GM12878 (cell line): ENCODE data around the gene PSENEN. TPM values are rescaled to one million over a fixed set of nuclear protein-coding genes. Genes with fewer than 3 reads are reported as not detected.

Experiments used
- ATAC-seq: fragments of 200-7000 bp; cut with Tn5 transposase; 3 replicates; pipeline ENCODE4 v1.9.1; 2020; ENCODE audit warnings: mild to moderate bottlenecking, moderate library complexity
- BruUV-seq: library from RNA; stranded (reverse); fragments of 400-500 nt; replicated peaks from 2 replicates; lab custom pipeline; 2021; lab: Mats Ljungman, UMichigan
- CTCF ChIA-PET: fragments of 300-600 bp; sonication (Branson Sonifier 250); formaldehyde crosslinking; extraction: SDS; loops from one replicate; lab custom pipeline; 2021; ENCODE audit warnings: inconsistent platforms; lab: Yijun Ruan, JAX
- POLR2A ChIA-PET: fragments of 350-600 bp; formaldehyde crosslinking; extraction: SDS; loops from one replicate; lab custom pipeline; 2021; ENCODE audit warnings: inconsistent platforms; lab: Charles Lee
- RAD21 ChIA-PET: fragments of 300-600 bp; sonication (Branson Sonifier 250); formaldehyde crosslinking; loops from one replicate; lab custom pipeline; 2023; ENCODE audit warnings: antibody characterized with exemption; ENCODE audit not compliant: unreplicated experiment; lab: Charles Lee
- SMC1A ChIA-PET: fragments of 300-600 bp; sonication (Branson Sonifier 250); formaldehyde crosslinking; loops from one replicate; lab custom pipeline; 2023; ENCODE audit not compliant: unreplicated experiment, uncharacterized antibody; lab: Charles Lee
- DNase-seq: peaks from one replicate; pipeline ENCODE4 v3.0.0-alpha.2; 2011; ENCODE audit warnings: low read depth, low spot score
- FAIRE-seq: peaks from 3 replicates; lab custom pipeline; 2011; peaks lifted over from hg19 to GRCh38; lab: Jason Lieb, UNC
- H2AFZ ChIP-seq: 2 replicates; pipeline ENCODE4 v1.6.0; 2011; ENCODE audit warnings: low read depth, low read length, control low read depth; ENCODE audit not compliant: control insufficient read depth
- H3K27ac ChIP-seq: 2 replicates; pipeline ENCODE4 v1.5.1; 2011; ENCODE audit warnings: control low read depth; ENCODE audit not compliant: control insufficient read depth, insufficient read depth
- H3K27me3 ChIP-seq, 2 experiments: replicated peaks in 1 of 2; 2 replicates each; pipeline versions ENCODE4 v1.6.0 to v1.6.1; 2011; ENCODE audit warnings: low read length in 1 of 2; ENCODE audit not compliant: control insufficient read depth in 2 of 2, insufficient read depth in 2 of 2
- H3K36me3 ChIP-seq, 2 experiments: 2 replicates each; pipeline ENCODE4 v1.5.1; 2011; ENCODE audit warnings: low read length in 1 of 2; ENCODE audit not compliant: control insufficient read depth in 2 of 2, insufficient read depth in 2 of 2
- H3K4me1 ChIP-seq: 2 replicates; pipeline ENCODE4 v1.6.1; 2011; ENCODE audit warnings: mild to moderate bottlenecking, low read length, moderate library complexity, mixed read lengths; ENCODE audit not compliant: control insufficient read depth, insufficient read depth
- H3K4me2 ChIP-seq: 2 replicates; pipeline ENCODE4 v1.6.0; 2011; ENCODE audit warnings: control low read depth; ENCODE audit not compliant: control insufficient read depth, insufficient read depth
- H3K4me3 ChIP-seq: fragments of 200-600 bp; sonication (generic); 2 replicates; pipeline ENCODE4 v1.5.1; 2016
- H3K79me2 ChIP-seq: 2 replicates; pipeline ENCODE4 v1.6.0; 2011; ENCODE audit warnings: low read length; ENCODE audit not compliant: control insufficient read depth, insufficient read depth
- H3K9ac ChIP-seq: 2 replicates; pipeline ENCODE4 v1.8.0; 2011; ENCODE audit warnings: low read length, control low read depth, mixed read lengths; ENCODE audit not compliant: control insufficient read depth, insufficient read depth
- H3K9me3 ChIP-seq: replicated peaks from 3 replicates; pipeline ENCODE4 v1.5.1; 2011; ENCODE audit warnings: mild to moderate bottlenecking, low read length; ENCODE audit not compliant: control insufficient read depth, insufficient read depth
- H4K20me1 ChIP-seq: 2 replicates; pipeline ENCODE4 v1.6.0; 2011; ENCODE audit not compliant: control insufficient read depth, insufficient read depth
- BCLAF1 ChIP-seq: fragments of 450-650 bp; IDR thresholded peaks from 2 replicates; pipeline ENCODE4 v1.6.1; 2017; ENCODE audit warnings: antibody characterized with exemption, mild to moderate bottlenecking, moderate library complexity
- CBX3 ChIP-seq: fragments of 200-600 bp; sonication (generic); IDR thresholded peaks from 2 replicates; pipeline ENCODE4 v1.6.1; 2016; ENCODE audit warnings: low read depth, borderline replicate concordance
- CHD2 ChIP-seq: IDR thresholded peaks from 2 replicates; pipeline ENCODE4 v1.6.1; 2011; ENCODE audit warnings: low read depth, low read length, improper control_type of control experiment, borderline replicate concordance
- E2F4 ChIP-seq: IDR thresholded peaks from 2 replicates; pipeline ENCODE4 v1.6.1; 2012; ENCODE audit warnings: low read depth, low read length, improper control_type of control experiment
- FOS ChIP-seq: IDR thresholded peaks from 3 replicates; pipeline ENCODE4 v1.6.1; 2011; ENCODE audit warnings: borderline replicate concordance; ENCODE audit not compliant: insufficient read length; ENCODE audit errors: extremely low read depth
- IKZF1 ChIP-seq: fragments of 450-650 bp; conservative IDR thresholded peaks from 2 replicates; pipeline ENCODE4 v1.6.1; 2017; ENCODE audit warnings: antibody characterized with exemption, mild to moderate bottlenecking
- MXI1 ChIP-seq: fragments of 150-350 bp; IDR thresholded peaks from 2 replicates; pipeline ENCODE4 v1.6.1; 2011; ENCODE audit warnings: low read depth, mild to moderate bottlenecking, inconsistent platforms, low read length, improper control_type of control experiment
- NBN ChIP-seq: fragments of 450-650 bp; IDR thresholded peaks from 2 replicates; pipeline ENCODE4 v1.6.1; 2016
- NRF1 ChIP-seq: conservative IDR thresholded peaks from 2 replicates; pipeline ENCODE4 v1.6.1; 2011; ENCODE audit warnings: mild to moderate bottlenecking, low read depth, low read length, improper control_type of control experiment
- POLR2A ChIP-seq: IDR thresholded peaks from 2 replicates; pipeline ENCODE4 v1.6.1; 2011; ENCODE audit warnings: low read depth, mild to moderate bottlenecking, low read length
- WGBS: methylation state at CpG from one replicate; pipeline ENCODE4 v1.1.6; 2016; ENCODE audit warnings: low lambda C conversion rate; ENCODE audit not compliant: insufficient replicate concordance, insufficient coverage; ENCODE audit errors: missing lambda C conversion rate; 5-methylcytosine and 5-hydroxymethylcytosine counted together
- in situ Hi-C: fragments of 300-500 bp; cut with MboI; formaldehyde crosslinking; loops from 9 replicates; pipeline ENCODE4 v1.14.3; 2018; ENCODE audit warnings: mixed read lengths
- intact Hi-C: fragments of 100-400 bp; cut with micrococcal nuclease; formaldehyde crosslinking; loops from one replicate; pipeline ENCODE4 v1.14.2; 2022; ENCODE audit not compliant: unreplicated experiment
- polyA plus RNA-seq, 11 experiments: library from polyadenylated mRNA; depleted of rRNA in 4 of 11; unstranded in 6 of 11; stranded (reverse) in 5 of 11; fragments of >200 nt; fragmentation: Nextera tagmentation in 4 of 11; fragmentation: Illumina TruSeq in 1 of 11; extraction: Ambion mirVana in 4 of 11; extraction: Trizol in 1 of 11; gene quantifications; 1 replicate in 1 of 11; 2 replicates in 10 of 11; pipeline versions ENCODE4 v1.2.1 to v1.2.3, GENCODE V29; 2011 to 2016; ENCODE audit warnings: inconsistent platforms in 2 of 11, missing spikeins in 2 of 11, low read depth in 1 of 11
- total RNA-seq, 4 experiments: library from RNA; depleted of rRNA in 3 of 4; stranded (reverse); fragments of >200 nt in 3 of 4; fragmentation: Illumina TruSeq in 1 of 4; extraction: Trizol in 1 of 4; gene quantifications; 2 replicates each; pipeline versions ENCODE4 v1.2.1 to v1.2.3, GENCODE V29; 2013 to 2021
- TF ChIP-seq, protein P1 (sequence below): IDR thresholded peaks from 2 replicates; pipeline ENCODE4 v1.6.1; 2012; ENCODE audit warnings: low read length, inconsistent platforms
- TF ChIP-seq, protein P2 (sequence below): IDR thresholded peaks from 2 replicates; pipeline ENCODE4 v1.6.1; 2012; ENCODE audit warnings: low read depth, low read length, improper control_type of control experiment
- TF ChIP-seq, protein P3 (sequence below): IDR thresholded peaks from 2 replicates; pipeline ENCODE4 v1.6.1; 2011; ENCODE audit warnings: low read depth, mild to moderate bottlenecking, low read length, moderate library complexity, borderline replicate concordance; ENCODE audit errors: extremely low read depth

The PSENEN gene
- total and polyA plus RNA-seq, 10 of the 15 experiments (the other 5 are each of a cell fraction or from before 2014, with no cell fraction given), result 14.4 to 178 (median 43.5) TPM

DNA sequence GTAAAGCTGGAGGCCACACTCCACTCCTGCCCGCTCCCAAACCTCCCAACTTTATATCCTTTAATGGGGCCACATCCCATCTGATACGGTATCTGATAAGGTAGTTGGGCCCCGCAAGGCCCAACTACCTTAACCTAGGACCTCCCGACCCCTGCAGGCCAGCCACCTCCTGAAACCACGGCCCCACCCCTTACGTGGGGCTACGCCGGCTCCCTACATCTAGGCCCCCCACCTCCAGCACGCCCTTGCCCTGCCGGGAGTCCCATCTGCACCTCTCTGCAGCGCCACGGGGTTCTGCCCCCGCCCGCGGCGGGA lies 5.4 kb upstream of the PSENEN start (continued):
- TF ChIP-seq BCLAF1, result no peak

- Histone ChIP-seq H3K79me2 (peaks cover 23% of the 10 kb centered on the region), H2AFZ (peak overlapping the region; percentile 76), H3K9me3 (no peaks in the 10 kb centered on the region), H3K4me1 (peaks cover 26% of the 10 kb centered on the region), H3K36me3 (peaks cover 13 to 24% of the 10 kb centered on the region in 2 experiments; a peak in 3 of 4 replicates), H3K9ac (peak overlapping the region; percentile 88), H4K20me1 (no peaks in the 10 kb centered on the region), H3K27me3 (no peaks in the 10 kb centered on the region), H3K4me3 (peak overlapping the region; percentile 83), H3K27ac (peak overlapping the region; percentile 99), H3K4me2 (peak overlapping the region; percentile 99)
- FAIRE-seq (peak; percentile 96), DNase-seq (peak; percentile 86), ATAC-seq (peak; percentile 78)
- RAD21 ChIA-PET, result interaction anchor here (0.6 to 2.5 kb wide), 10 partner anchors 22 to 198 kb away, joined by 3 to 18 read pairs (median 6); no protein-coding TSS in a partner anchor
- in situ Hi-C loops, result no loop called here
- CTCF ChIA-PET, result interaction anchor here (0.6 to 1.3 kb wide), 9 partner anchors 13 to 445 kb away, joined by 3 to 8 read pairs (median 3); no protein-coding TSS in a partner anchor
- intact Hi-C loops, result loop anchor here (2.0 kb wide), 2 partner anchors 24 to 48 kb away; no protein-coding TSS in a partner anchor
- POLR2A ChIA-PET, result interaction anchor here (0.8 to 7.1 kb wide), 14 partner anchors 8 to 191 kb away, joined by 3 to 91 read pairs (median 4); partner anchors contain the start of genes COX6B1 and LIN37
- BruUV-seq, result TSS peak; percentile 66
- under 1% methylated on average over 63 of the region's 63 CpGs for WGBS
- SMC1A ChIA-PET, result interaction anchor here (0.6 to 1.7 kb wide), 7 partner anchors 27 to 255 kb away, joined by 3 to 7 read pairs (median 4); partner anchors contain the start of gene NFKBID
- peak; percentile 69 for TF ChIP-seq MXI1
- TF ChIP-seq NBN, result peak; percentile 92
- TF ChIP-seq E2F4, result no peak
- peak; percentile 61 for TF ChIP-seq IKZF1
- TF ChIP-seq CBX3, result no peak
- peak; percentile 84 for TF ChIP-seq POLR2A
- TF ChIP-seq, protein P1, sequence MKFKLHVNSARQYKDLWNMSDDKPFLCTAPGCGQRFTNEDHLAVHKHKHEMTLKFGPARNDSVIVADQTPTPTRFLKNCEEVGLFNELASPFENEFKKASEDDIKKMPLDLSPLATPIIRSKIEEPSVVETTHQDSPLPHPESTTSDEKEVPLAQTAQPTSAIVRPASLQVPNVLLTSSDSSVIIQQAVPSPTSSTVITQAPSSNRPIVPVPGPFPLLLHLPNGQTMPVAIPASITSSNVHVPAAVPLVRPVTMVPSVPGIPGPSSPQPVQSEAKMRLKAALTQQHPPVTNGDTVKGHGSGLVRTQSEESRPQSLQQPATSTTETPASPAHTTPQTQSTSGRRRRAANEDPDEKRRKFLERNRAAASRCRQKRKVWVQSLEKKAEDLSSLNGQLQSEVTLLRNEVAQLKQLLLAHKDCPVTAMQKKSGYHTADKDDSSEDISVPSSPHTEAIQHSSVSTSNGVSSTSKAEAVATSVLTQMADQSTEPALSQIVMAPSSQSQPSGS, result no peak
- TF ChIP-seq FOS, result peak; percentile 7
- TF ChIP-seq, protein P2, sequence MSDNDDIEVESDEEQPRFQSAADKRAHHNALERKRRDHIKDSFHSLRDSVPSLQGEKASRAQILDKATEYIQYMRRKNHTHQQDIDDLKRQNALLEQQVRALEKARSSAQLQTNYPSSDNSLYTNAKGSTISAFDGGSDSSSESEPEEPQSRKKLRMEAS, result 0 out of 2 replicates have a peak, but pooled peaks have one; percentile 3
- TF ChIP-seq, protein P3, sequence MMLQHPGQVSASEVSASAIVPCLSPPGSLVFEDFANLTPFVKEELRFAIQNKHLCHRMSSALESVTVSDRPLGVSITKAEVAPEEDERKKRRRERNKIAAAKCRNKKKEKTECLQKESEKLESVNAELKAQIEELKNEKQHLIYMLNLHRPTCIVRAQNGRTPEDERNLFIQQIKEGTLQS, result no peak
- TF ChIP-seq NRF1, result peak; percentile 50
- peak; percentile 71 for TF ChIP-seq CHD2
Observed at GRCh38 chr19:35740423-35741202, 4.8 kb upstream of the PSENEN start.
